IMR-90 (cell line): Measurements from ENCODE around the gene SNX33. TPM values are rescaled to one million over a fixed set of nuclear protein-coding genes. Genes with fewer than 3 reads are reported as not detected.
"Not testable (repeated sequence)": the region's sequence is repeated elsewhere in the genome, so short reads cannot be mapped to it uniquely, and the experiment has no call there.

ENCODE experiments used
- ATAC-seq: fragments of 200-7000 bp; cut with Tn5 transposase; 2 replicates; pipeline ENCODE4 v1.9.1; 2020; ENCODE audit warnings: low read depth, mild to moderate bottlenecking, moderate library complexity
- BruUV-seq: library from RNA; stranded (reverse); fragments of 400-500 nt; replicated peaks from 2 replicates; lab custom pipeline; 2021; lab: Mats Ljungman, UMichigan
- CTCF ChIA-PET: fragments of 300-600 bp; formaldehyde crosslinking; extraction: SDS; loops from one replicate; lab custom pipeline; 2021; ENCODE audit warnings: antibody characterized with exemption; lab: Yijun Ruan, JAX
- POLR2A ChIA-PET: fragments of 300-600 bp; sonication (Branson Sonifier 250); formaldehyde crosslinking; loops from one replicate; lab custom pipeline; 2022; ENCODE audit warnings: antibody characterized with exemption; ENCODE audit not compliant: unreplicated experiment; lab: Charles Lee
- DNase-seq: peaks from one replicate; pipeline ENCODE4 v3.0.0; 2013
- H2AFZ ChIP-seq: replicated peaks from 2 replicates; pipeline ENCODE3; 2013; ENCODE audit warnings: low read length, mild to moderate bottlenecking; ENCODE audit not compliant: poor library complexity
- H2AK5ac ChIP-seq: 2 replicates; pipeline ENCODE4 v1.6.1; 2013; ENCODE audit warnings: low read depth, low read length, inconsistent platforms
- H2AK9ac ChIP-seq: replicated peaks from 2 replicates; pipeline ENCODE3; 2013; ENCODE audit warnings: mild to moderate bottlenecking, low read depth, low read length, moderate library complexity; ENCODE audit not compliant: poor library complexity
- H2BK120ac ChIP-seq: 2 replicates; pipeline ENCODE4 v1.6.1; 2013; ENCODE audit warnings: low read depth, low read length, inconsistent platforms
- H2BK15ac ChIP-seq: 3 replicates; pipeline ENCODE4 v1.6.1; 2013; ENCODE audit warnings: low read depth, low read length, inconsistent platforms
- H2BK20ac ChIP-seq: 2 replicates; pipeline ENCODE4 v1.6.1; 2013; ENCODE audit warnings: low read depth, mild to moderate bottlenecking, inconsistent platforms, low read length, moderate library complexity
- H2BK5ac ChIP-seq: 2 replicates; pipeline ENCODE4 v1.6.1; 2013; ENCODE audit warnings: mild to moderate bottlenecking, low read depth, low read length, inconsistent platforms; ENCODE audit not compliant: poor library complexity, severe bottlenecking
- H3K14ac ChIP-seq: replicated peaks from 2 replicates; pipeline ENCODE4 v1.6.1; 2013; ENCODE audit warnings: low read depth, low read length, inconsistent platforms
- H3K18ac ChIP-seq: 2 replicates; pipeline ENCODE4 v1.6.1; 2013; ENCODE audit warnings: low read depth, low read length, control low read depth
- H3K23ac ChIP-seq: 2 replicates; pipeline ENCODE4 v1.6.1; 2013; ENCODE audit warnings: low read depth, low read length, inconsistent platforms
- H3K27ac ChIP-seq: 2 replicates; pipeline ENCODE4 v1.5.1; 2013; ENCODE audit warnings: mild to moderate bottlenecking, control low read depth, low read length; ENCODE audit not compliant: insufficient read depth
- H3K27me3 ChIP-seq: 2 replicates; pipeline ENCODE4 v1.6.1; 2013; ENCODE audit warnings: low read length; ENCODE audit not compliant: control insufficient read depth, insufficient read depth
- H3K36me3 ChIP-seq: 2 replicates; pipeline ENCODE4 v1.6.1; 2013; ENCODE audit warnings: low read length, mixed read lengths; ENCODE audit not compliant: control insufficient read depth, insufficient read depth
- H3K4ac ChIP-seq: 2 replicates; pipeline ENCODE4 v1.6.1; 2013; ENCODE audit warnings: low read depth, low read length, inconsistent platforms
- H3K4me1 ChIP-seq: 2 replicates; pipeline ENCODE4 v1.6.1; 2013; ENCODE audit warnings: low read length, mixed read lengths; ENCODE audit not compliant: control insufficient read depth, insufficient read depth
- H3K4me2 ChIP-seq: 2 replicates; pipeline ENCODE4 v1.6.1; 2013; ENCODE audit warnings: low read depth, mild to moderate bottlenecking, control low read depth, low read length, moderate library complexity
- H3K4me3 ChIP-seq: 2 replicates; pipeline ENCODE4 v1.5.1; 2013; ENCODE audit warnings: low read depth, mild to moderate bottlenecking, control low read depth, low read length, moderate library complexity; ENCODE audit not compliant: insufficient read depth
- H3K56ac ChIP-seq: 2 replicates; pipeline ENCODE4 v1.6.1; 2013; ENCODE audit warnings: low read length, inconsistent platforms; ENCODE audit not compliant: insufficient read depth; ENCODE audit errors: extremely low read depth
- H3K79me1 ChIP-seq, 2 experiments: 2 replicates each; pipeline ENCODE4 v1.6.1; 2013; ENCODE audit warnings: low read length in 2 of 2, inconsistent platforms in 1 of 2, low read depth in 1 of 2
- H3K9ac ChIP-seq: 2 replicates; pipeline ENCODE4 v1.6.1; 2013; ENCODE audit warnings: low read depth, low read length, control low read depth
- H3K9me1 ChIP-seq: 2 replicates; pipeline ENCODE4 v1.6.1; 2013; ENCODE audit warnings: low read length, inconsistent platforms; ENCODE audit not compliant: insufficient read depth
- H3K9me3 ChIP-seq: 2 replicates; pipeline ENCODE4 v1.6.1; 2013; ENCODE audit warnings: low read length; ENCODE audit not compliant: control insufficient read depth, insufficient read depth
- H4K20me1 ChIP-seq: 2 replicates; pipeline ENCODE4 v1.6.1; 2013; ENCODE audit warnings: low read length, inconsistent platforms; ENCODE audit not compliant: insufficient read depth
- H4K5ac ChIP-seq: 2 replicates; pipeline ENCODE4 v1.6.1; 2013; ENCODE audit warnings: mild to moderate bottlenecking, low read depth, low read length, control low read depth
- H4K8ac ChIP-seq, 2 experiments: 2 replicates each; pipeline ENCODE4 v1.6.1; 2013; ENCODE audit warnings: low read depth in 2 of 2, low read length in 2 of 2, control low read depth in 1 of 2, inconsistent platforms in 1 of 2
- H4K91ac ChIP-seq: 2 replicates; pipeline ENCODE4 v1.6.1; 2013; ENCODE audit warnings: low read depth, low read length, inconsistent platforms; ENCODE audit not compliant: insufficient read depth
- WGBS, 2 experiments: methylation state at CpG; one replicate each; pipeline versions ENCODE4 v1.1.5 to v1.1.7; 2013; ENCODE audit warnings: missing lambda C conversion rate in 2 of 2; ENCODE audit not compliant: insufficient read length in 1 of 2; ENCODE audit errors: extremely low coverage in 2 of 2; 5-methylcytosine and 5-hydroxymethylcytosine counted together
- dilution Hi-C: fragments of 300-500 bp; cut with HindIII; formaldehyde crosslinking; loops from one replicate; pipeline ENCODE4 v1.14.3; 2018; ENCODE audit warnings: low sequenced_read_pairs; ENCODE audit not compliant: unreplicated experiment
- in situ Hi-C: fragments of 300-500 bp; cut with MboI; formaldehyde crosslinking; loops from 3 replicates; pipeline ENCODE4 v1.14.3; 2019; ENCODE audit warnings: low sequenced_read_pairs, inconsistent platforms, mixed read lengths
- intact Hi-C: fragments of 100-400 bp; cut with micrococcal nuclease; formaldehyde crosslinking; loops from 2 replicates; pipeline ENCODE4 v1.10.0; 2022
- polyA plus RNA-seq, 3 experiments: library from polyadenylated mRNA; depleted of rRNA; stranded (reverse); fragments of >200 nt; gene quantifications; 2 replicates each; pipeline ENCODE4 v1.2.3, GENCODE V29; 2012; ENCODE audit warnings: low replicate concordance in 1 of 3
- total RNA-seq: library from RNA; depleted of rRNA; stranded (reverse); fragments of >200 nt; gene quantifications from 2 replicates; pipeline ENCODE4 v1.2.3, GENCODE V29; 2012

The SNX33 gene
- total and polyA plus RNA-seq, 2 of the 4 experiments (the other 2 are of a cell fraction), result 12.7 to 14.6 TPM

DNA sequence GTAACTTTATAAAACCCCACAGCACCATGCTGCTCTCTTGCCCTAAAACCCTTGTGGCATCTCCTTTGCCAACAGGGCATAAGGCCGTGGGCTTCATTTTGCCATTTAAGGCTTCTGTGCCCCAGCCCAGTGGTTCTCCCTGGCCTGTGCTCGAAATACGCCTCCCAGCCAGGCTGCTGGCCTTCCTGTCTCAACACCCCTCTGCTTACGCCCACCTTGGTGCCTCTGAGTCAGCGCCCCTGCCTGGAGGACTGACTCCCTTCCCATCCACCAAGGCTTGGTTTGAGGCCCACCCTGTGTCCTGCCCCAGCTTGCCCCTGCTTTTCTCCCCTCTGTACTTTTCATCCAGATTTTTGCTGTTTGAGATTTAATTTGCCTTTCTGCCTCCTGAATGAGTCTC is 63.2 kb downstream of the SNX33 start:
- H3K9ac ChIP-seq, H3K4ac ChIP-seq, H3K27ac ChIP-seq, dilution Hi-C loops, H2BK5ac ChIP-seq, H3K14ac ChIP-seq, H3K56ac ChIP-seq, H2BK15ac ChIP-seq, H3K23ac ChIP-seq, H2BK120ac ChIP-seq, H3K4me3 ChIP-seq, H3K9me1 ChIP-seq, BruUV-seq, H2BK20ac ChIP-seq, H2AK5ac ChIP-seq, H3K9me3 ChIP-seq, H2AK9ac ChIP-seq, in situ Hi-C loops, H4K8ac ChIP-seq, ATAC-seq, H3K18ac ChIP-seq, H3K36me3 ChIP-seq, H4K91ac ChIP-seq, H3K27me3 ChIP-seq, H4K5ac ChIP-seq, POLR2A ChIA-PET, H2AFZ ChIP-seq, H4K20me1 ChIP-seq, intact Hi-C loops, CTCF ChIA-PET: not testable (repeated sequence)
- H3K4me1 ChIP-seq, result peaks cover 18% of the 10 kb centered on the region
- no CpG with 5 or more reads among the region's 5 CpGs for WGBS, 2 experiments
- DNase-seq, result peak; percentile 54
- peak overlapping the region; percentile 44; the same call in 1 of the 2 replicates for H3K4me2 ChIP-seq
- peaks cover 4 to 38% of the 10 kb centered on the region in 2 experiments for H3K79me1 ChIP-seq

DNA sequence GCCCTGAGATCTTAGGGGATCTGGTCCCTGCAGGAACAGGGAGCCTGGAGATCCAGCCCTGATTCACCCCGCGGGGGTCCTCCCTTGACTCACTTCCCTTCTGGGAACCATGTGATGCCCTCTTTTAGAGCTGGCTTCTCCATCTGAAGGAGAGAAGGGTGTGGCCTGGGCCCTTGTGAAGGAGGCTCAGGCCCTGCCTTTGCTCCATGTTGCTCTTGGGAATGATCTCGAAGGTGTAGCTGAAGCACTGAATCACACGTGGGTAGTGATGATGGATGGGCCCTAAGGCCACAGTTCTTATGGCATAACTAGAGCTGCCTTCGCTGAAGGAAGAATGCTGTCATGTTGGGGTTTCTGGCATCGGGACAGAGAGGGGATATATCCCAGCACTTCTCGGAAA is 63.8 kb downstream of the SNX33 start:
- H2BK15ac ChIP-seq, result peak overlapping the region; percentile 56; the same call in 1 of the 3 replicates
- H4K8ac ChIP-seq, result peak overlapping the region in 1 of 2 experiments; percentile 28; a peak in 1 of 4 replicates
- peaks cover 4 to 32% of the 10 kb centered on the region in 2 experiments; a peak in 3 of 4 replicates for H3K79me1 ChIP-seq
- DNase-seq (peak; percentile 53), ATAC-seq (peak; percentile 5; the same call in 1 of the 2 replicates)
- H2AK5ac ChIP-seq, result peak overlapping the region; percentile 96
- CTCF ChIA-PET, H3K9me1 ChIP-seq, H3K27me3 ChIP-seq, H3K9ac ChIP-seq, H3K36me3 ChIP-seq, intact Hi-C loops, H3K27ac ChIP-seq, H3K4me3 ChIP-seq, H3K9me3 ChIP-seq, POLR2A ChIA-PET, H2AFZ ChIP-seq, in situ Hi-C loops, H4K20me1 ChIP-seq, H4K5ac ChIP-seq, H2AK9ac ChIP-seq, dilution Hi-C loops, BruUV-seq, H2BK20ac ChIP-seq, H3K18ac ChIP-seq: not testable (repeated sequence)
- whole genome bisulfite sequencing, 2 experiments, result 0% methylated on average over 1 of the region's 7 CpGs; no CpG with 5 or more reads in 1 of the 2 experiments
- H3K23ac ChIP-seq, result peak overlapping the region; percentile 75; the same call in 1 of the 2 replicates
- 0 out of 2 replicates have a peak overlapping the region, but pooled peaks have one; percentile 38 for H3K56ac ChIP-seq
- H2BK5ac ChIP-seq, result peak overlapping the region; percentile 38
- H3K4me1 ChIP-seq, result peaks cover 18% of the 10 kb centered on the region
- H3K4me2 ChIP-seq, result peak overlapping the region; percentile 55
- H3K14ac ChIP-seq, result peak overlapping the region; percentile 78
- H3K4ac ChIP-seq, result peak overlapping the region; percentile 83
- H4K91ac ChIP-seq, result peak overlapping the region; percentile 38; the same call in 1 of the 2 replicates
- H2BK120ac ChIP-seq, result 0 out of 2 replicates have a peak overlapping the region, but pooled peaks have one; percentile 60
